Stomach (tissue), 4 donors: Measurements from ENCODE around the gene MYO18A.

ENCODE experiments used
- CTCF ChIP-seq, 7 experiments: fragments of 450-650 bp in 4 of 7; fragments of 200-600 bp in 3 of 7; sonication (generic) in 3 of 7; IDR thresholded peaks; one replicate each; pipeline ENCODE4 v1.5.1; 2016 to 2019; ENCODE audit warnings: antibody characterized with exemption in 7 of 7, control low read depth in 2 of 7, mild to moderate bottlenecking in 1 of 7
- EP300 ChIP-seq: sonication (generic); formaldehyde crosslinking; IDR thresholded peaks from one replicate; pipeline ENCODE4 v1.6.1; 2017; ENCODE audit warnings: antibody characterized with exemption

- no peak for TF ChIP-seq CTCF (IDR thresholded peaks at IDR 0.05)
- TF ChIP-seq EP300 = no peak
Measured at GRCh38 chr17:29045734-29046472, 134.3 kb downstream of the MYO18A start.
